Neuron (in vitro differentiated cells): ENCODE results near the gene PPP2R3B.

Experiments used
- H2AFZ ChIP-seq: one replicate; pipeline ENCODE4 v1.6.1; 2013; ENCODE audit warnings: low read depth, mild to moderate bottlenecking, inconsistent platforms, low read length, moderate library complexity
- H3K27me3 ChIP-seq: one replicate; pipeline ENCODE4 v1.6.1; 2013; ENCODE audit warnings: low read length; ENCODE audit not compliant: insufficient read depth
- H3K36me3 ChIP-seq: one replicate; pipeline ENCODE4 v1.6.1; 2013; ENCODE audit warnings: low read length; ENCODE audit not compliant: insufficient read depth
- H3K4me1 ChIP-seq: one replicate; pipeline ENCODE4 v1.6.1; 2013; ENCODE audit warnings: low read length; ENCODE audit not compliant: insufficient read depth
- H3K4me3 ChIP-seq: 2 replicates; pipeline ENCODE4 v1.5.1; 2013; ENCODE audit warnings: mild to moderate bottlenecking, low read length, moderate library complexity
- H3K9me3 ChIP-seq: one replicate; pipeline ENCODE4 v1.6.1; 2013; ENCODE audit warnings: low read length

Gene PPP2R3B

GRCh38 chrX:341541-342101, 45.1 kb downstream of the PPP2R3B start:
- Histone ChIP-seq H2AFZ (no peak overlapping the region), H3K36me3 (peaks cover 38% of the 10 kb centered on the region), H3K4me3 (no peak overlapping the region), H3K27me3 (no peaks in the 10 kb centered on the region), H3K9me3 (peaks cover 47% of the 10 kb centered on the region), H3K4me1 (no peaks in the 10 kb centered on the region)

- Histone ChIP-seq H3K36me3 (peaks cover 43% of the 10 kb centered on the region), H3K4me1 (no peaks in the 10 kb centered on the region), H3K27me3 (no peaks in the 10 kb centered on the region), H3K9me3 (peaks cover 49% of the 10 kb centered on the region), H2AFZ (no peak overlapping the region), H3K4me3 (no peak overlapping the region)
These were observed 45.9 kb downstream of the PPP2R3B start for GRCh38 chrX:340641-341423.

- Histone ChIP-seq H3K4me1 (no peaks in the 10 kb centered on the region), H3K36me3 (peaks cover 44% of the 10 kb centered on the region), H3K9me3 (peaks cover 49% of the 10 kb centered on the region), H2AFZ (no peak overlapping the region), H3K27me3 (no peaks in the 10 kb centered on the region), H3K4me3 (no peak overlapping the region)
These were observed 46.6 kb downstream of the PPP2R3B start for GRCh38 chrX:340121-340520.

- Histone ChIP-seq H2AFZ (no peak overlapping the region), H3K4me1 (no peaks in the 10 kb centered on the region), H3K27me3 (no peaks in the 10 kb centered on the region), H3K36me3 (peaks cover 41% of the 10 kb centered on the region), H3K9me3 (peaks cover 40% of the 10 kb centered on the region), H3K4me3 (no peak overlapping the region)
These were observed 47.8 kb downstream of the PPP2R3B start for GRCh38 chrX:338836-339400.

GRCh38 chrX:338281-338835, 48.3 kb downstream of the PPP2R3B start:
- Histone ChIP-seq H3K36me3 (peaks cover 43% of the 10 kb centered on the region), H3K9me3 (peaks cover 40% of the 10 kb centered on the region), H2AFZ (no peak overlapping the region), H3K4me3 (no peak overlapping the region), H3K4me1 (no peaks in the 10 kb centered on the region), H3K27me3 (no peaks in the 10 kb centered on the region)

- H3K4me3 ChIP-seq, result no peak overlapping the region
- no peak overlapping the region for H2AFZ ChIP-seq
- no peaks in the 10 kb centered on the region for H3K27me3 ChIP-seq
- no peaks in the 10 kb centered on the region for H3K4me1 ChIP-seq
- H3K9me3 ChIP-seq, result peaks cover 40% of the 10 kb centered on the region
- peaks cover 45% of the 10 kb centered on the region for H3K36me3 ChIP-seq
These were observed 49.3 kb downstream of the PPP2R3B start for GRCh38 chrX:337331-337831.

- Histone ChIP-seq H3K36me3 (peaks cover 36% of the 10 kb centered on the region), H3K9me3 (peaks cover 32% of the 10 kb centered on the region), H2AFZ (no peak overlapping the region), H3K4me3 (no peak overlapping the region), H3K27me3 (no peaks in the 10 kb centered on the region), H3K4me1 (no peaks in the 10 kb centered on the region)
These were observed 50.5 kb downstream of the PPP2R3B start for GRCh38 chrX:336227-336626.

- no peaks in the 10 kb centered on the region for H3K27me3 ChIP-seq
- H3K4me3 ChIP-seq, result no peak overlapping the region
- H3K9me3 ChIP-seq, result peaks cover 31% of the 10 kb centered on the region
- H3K4me1 ChIP-seq, result no peaks in the 10 kb centered on the region
- H2AFZ ChIP-seq, result no peak overlapping the region
- peaks cover 36% of the 10 kb centered on the region for H3K36me3 ChIP-seq
These were observed 51.0 kb downstream of the PPP2R3B start for GRCh38 chrX:335758-336155.

- no peaks in the 10 kb centered on the region for H3K4me1 ChIP-seq
- no peak overlapping the region for H2AFZ ChIP-seq
- peaks cover 30% of the 10 kb centered on the region for H3K9me3 ChIP-seq
- peaks cover 36% of the 10 kb centered on the region for H3K36me3 ChIP-seq
- no peak overlapping the region for H3K4me3 ChIP-seq
- H3K27me3 ChIP-seq, result no peaks in the 10 kb centered on the region
These were observed 51.5 kb downstream of the PPP2R3B start for GRCh38 chrX:334971-335757.

- Histone ChIP-seq H3K27me3 (no peaks in the 10 kb centered on the region), H2AFZ (no peak overlapping the region), H3K4me1 (no peaks in the 10 kb centered on the region), H3K36me3 (peaks cover 36% of the 10 kb centered on the region), H3K4me3 (no peak overlapping the region), H3K9me3 (peaks cover 29% of the 10 kb centered on the region)
These were observed 52.3 kb downstream of the PPP2R3B start for GRCh38 chrX:334331-334891.

- peaks cover 26% of the 10 kb centered on the region for H3K9me3 ChIP-seq
- H3K27me3 ChIP-seq, result no peaks in the 10 kb centered on the region
- H3K4me3 ChIP-seq, result no peak overlapping the region
- H3K4me1 ChIP-seq, result no peaks in the 10 kb centered on the region
- H2AFZ ChIP-seq, result no peak overlapping the region
- peaks cover 36% of the 10 kb centered on the region for H3K36me3 ChIP-seq
These were observed 52.9 kb downstream of the PPP2R3B start for GRCh38 chrX:333611-334311.
